D721Med (cell line): ENCODE measurements around the gene ATP6V0B.
A peak's percentile ranks its signal among the peaks of the same experiment; 100 is the strongest.

Experiments used
- DNase-seq: peaks from one replicate; pipeline ENCODE4 v3.0.0; 2011; ENCODE audit warnings: low spot score; ENCODE audit not compliant: insufficient read length
- FAIRE-seq: peaks from 2 replicates; lab custom pipeline; 2011; peaks lifted over from hg19 to GRCh38; lab: Jason Lieb, UNC
- CTCF ChIP-seq: IDR thresholded peaks from 2 replicates; pipeline ENCODE4 v1.5.1; 2012; ENCODE audit warnings: mild to moderate bottlenecking, control low read depth; ENCODE audit not compliant: insufficient read depth; ENCODE audit errors: missing control alignments

The ATP6V0B gene

GRCh38 chr1:43947061-43947873, 27.5 kb upstream of the ATP6V0B start:
- DNase-seq (no peak), FAIRE-seq (no peak)

GRCh38 chr1:43947874-43948437, 26.8 kb upstream of the ATP6V0B start:
- no peak for TF ChIP-seq CTCF
- no peak for DNase-seq
- FAIRE-seq, result no peak

More at GRCh38 chr1:43947061-43947873, 27.5 kb upstream of the ATP6V0B start:
- no peak for TF ChIP-seq CTCF

GRCh38 chr1:43949678-43950077, 25.1 kb upstream of the ATP6V0B start:
- no peak for TF ChIP-seq CTCF
- FAIRE-seq, result no peak
- DNase-seq, result no peak

- FAIRE-seq (peak; percentile 82), DNase-seq (no peak)
- TF ChIP-seq CTCF, result no peak
These were observed 23.5 kb upstream of the ATP6V0B start for GRCh38 chr1:43951021-43951985.

- no peak for TF ChIP-seq CTCF
- peak; percentile 90 for DNase-seq
- peak; percentile 96 for FAIRE-seq
These were observed 21.9 kb upstream of the ATP6V0B start for GRCh38 chr1:43952731-43953346.

- FAIRE-seq, result no peak
- DNase-seq, result no peak
- TF ChIP-seq CTCF, result no peak
These were observed 21.4 kb upstream of the ATP6V0B start for GRCh38 chr1:43953361-43953760.
